HCT116 (cell line): ENCODE measurements around the gene NFXL1. TPM values are rescaled to one million over a fixed set of nuclear protein-coding genes. Genes with fewer than 3 reads are reported as not detected.

ENCODE experiments used
- ATAC-seq: fragments of 200-7000 bp; cut with Tn5 transposase; 2 replicates; pipeline ENCODE4 v1.9.1; 2020; ENCODE audit warnings: mild to moderate bottlenecking, moderate library complexity
- BruUV-seq: library from RNA; stranded (reverse); fragments of 400-500 nt; replicated peaks from 2 replicates; lab custom pipeline; 2021; lab: Mats Ljungman, UMichigan
- CTCF ChIA-PET: fragments of 300-600 bp; sonication (Branson Sonifier 250); formaldehyde crosslinking; loops from one replicate; lab custom pipeline; 2021; ENCODE audit warnings: antibody characterized with exemption; lab: Charles Lee
- POLR2A ChIA-PET: fragments of 300-600, 350-600 bp; sonication (Branson Sonifier 250); formaldehyde crosslinking; loops from one replicate; lab custom pipeline; 2021; ENCODE audit warnings: antibody characterized with exemption; lab: Charles Lee
- RAD21 ChIA-PET, 2 experiments: fragments of 300-600 bp; sonication (Branson Sonifier 250); formaldehyde crosslinking; loops; one replicate each; lab custom pipeline; 2023; ENCODE audit warnings: low total read pairs in 2 of 2; ENCODE audit not compliant: uncharacterized antibody in 2 of 2, unreplicated experiment in 2 of 2, low non-redundant PET in 1 of 2; lab: Charles Lee
- DNase-seq: peaks from one replicate; pipeline ENCODE4 v3.0.0-alpha.2; 2010; ENCODE audit warnings: low read depth, low spot score
- H2AFZ ChIP-seq: fragments of 200-600 bp; shearing (Covaris generic), sonication (generic); 2 replicates; pipeline ENCODE4 v1.6.1; 2017; ENCODE audit warnings: low read depth, mixed run types, mixed read lengths, antibody characterized with exemption, low read length; ENCODE audit not compliant: poor library complexity, severe bottlenecking
- H3K27ac ChIP-seq: 2 replicates; pipeline ENCODE4 v1.5.1; 2012; ENCODE audit warnings: low read depth, low read length
- H3K27me3 ChIP-seq: fragments of 200-600 bp; sonication (generic); 2 replicates; pipeline ENCODE4 v1.6.1; 2016; ENCODE audit warnings: mixed run types, low read length, mixed read lengths; ENCODE audit not compliant: insufficient read depth
- H3K36me3 ChIP-seq, 2 experiments: fragments of 200-500 bp in 1 of 2; fragments of 200-600 bp in 1 of 2; sonication (Bioruptor generic) in 1 of 2; sonication (generic) in 1 of 2; 2 replicates each; pipeline versions ENCODE4 v1.5.1 to v1.6.1; 2014 to 2016; ENCODE audit warnings: low read length in 2 of 2, inconsistent platforms in 1 of 2, mixed read lengths in 1 of 2, mixed run types in 1 of 2; ENCODE audit not compliant: insufficient read depth in 2 of 2, control insufficient read depth in 1 of 2
- H3K4me1 ChIP-seq, 2 experiments: fragments of 200-600 bp in 1 of 2; sonication (generic) in 1 of 2; 2 replicates each; pipeline versions ENCODE4 v1.5.1 to v1.6.1; 2012 to 2017; ENCODE audit warnings: low read length in 2 of 2, inconsistent platforms in 1 of 2, mild to moderate bottlenecking in 1 of 2, mixed read lengths in 1 of 2, mixed run types in 1 of 2, moderate library complexity in 1 of 2; ENCODE audit not compliant: insufficient read depth in 2 of 2, control insufficient read depth in 1 of 2
- H3K4me2 ChIP-seq: fragments of 200-600 bp; sonication (generic); 2 replicates; pipeline ENCODE4 v1.6.1; 2017; ENCODE audit warnings: mixed run types, low read length, mixed read lengths
- H3K4me3 ChIP-seq, 2 experiments: fragments of 200-600 bp in 1 of 2; sonication (generic) in 1 of 2; replicated peaks in 1 of 2; 2 replicates each; pipeline ENCODE4 v1.5.1; 2011 to 2016; ENCODE audit warnings: low read length in 2 of 2, control low read depth in 1 of 2, low read depth in 1 of 2, mild to moderate bottlenecking in 1 of 2, mixed read lengths in 1 of 2, mixed run types in 1 of 2
- H3K79me2 ChIP-seq: fragments of 200-600 bp; sonication (generic); 2 replicates; pipeline ENCODE4 v1.6.1; 2017; ENCODE audit warnings: mild to moderate bottlenecking, mixed run types, low read length, moderate library complexity, mixed read lengths; ENCODE audit not compliant: insufficient read depth
- H3K9ac ChIP-seq: fragments of 200-600 bp; sonication (generic); 2 replicates; pipeline ENCODE4 v1.6.1; 2016; ENCODE audit warnings: low read length, mixed read lengths
- H3K9me2 ChIP-seq: fragments of 200-600 bp; sonication (generic), shearing (Covaris generic); 2 replicates; pipeline ENCODE4 v1.6.1; 2017; ENCODE audit warnings: mixed run types, mild to moderate bottlenecking, moderate library complexity; ENCODE audit not compliant: insufficient read depth
- H3K9me3 ChIP-seq, 2 experiments: fragments of 200-500 bp in 1 of 2; fragments of 200-600 bp in 1 of 2; sonication (Bioruptor generic) in 1 of 2; sonication (generic) in 1 of 2; 2 replicates each; pipeline ENCODE4 v1.6.1; 2014 to 2017; ENCODE audit warnings: low read length in 2 of 2, mixed read lengths in 2 of 2, inconsistent platforms in 1 of 2, low read depth in 1 of 2, mild to moderate bottlenecking in 1 of 2, mixed run types in 1 of 2, moderate library complexity in 1 of 2; ENCODE audit not compliant: control insufficient read depth in 1 of 2, insufficient read depth in 1 of 2
- H4K20me1 ChIP-seq: fragments of 200-600 bp; sonication (generic), shearing (Covaris generic); 2 replicates; pipeline ENCODE4 v1.6.1; 2017; ENCODE audit warnings: mixed run types, mild to moderate bottlenecking, moderate library complexity; ENCODE audit not compliant: insufficient read depth
- CBX3 ChIP-seq: IDR thresholded peaks from 2 replicates; pipeline ENCODE4 v1.6.1; 2012; ENCODE audit warnings: low read depth
- CTCF ChIP-seq, 3 experiments: fragments of 200-600 bp in 1 of 3; sonication (generic) in 1 of 3; IDR thresholded peaks in 2 of 3; conservative IDR thresholded peaks in 1 of 3; 2 replicates each; pipeline ENCODE4 v1.5.1; 2012 to 2017; ENCODE audit warnings: low read depth in 2 of 3, low read length in 2 of 3, antibody characterized with exemption in 1 of 3, borderline replicate concordance in 1 of 3, control low read depth in 1 of 3, mild to moderate bottlenecking in 1 of 3, mixed read lengths in 1 of 3, mixed run types in 1 of 3, moderate library complexity in 1 of 3; ENCODE audit not compliant: insufficient read depth in 1 of 3
- POLR2A ChIP-seq: IDR thresholded peaks from 2 replicates; pipeline ENCODE4 v1.7.0; 2011; ENCODE audit warnings: borderline replicate concordance; ENCODE audit not compliant: insufficient read depth, insufficient read length; ENCODE audit errors: extremely low read depth
- SRF ChIP-seq: IDR thresholded peaks from 2 replicates; pipeline ENCODE4 v1.6.1; 2012; ENCODE audit warnings: low read depth
- ZBTB33 ChIP-seq: IDR thresholded peaks from 2 replicates; pipeline ENCODE4 v1.6.1; 2011; ENCODE audit warnings: mild to moderate bottlenecking, low read length, moderate library complexity; ENCODE audit not compliant: insufficient replicate concordance; ENCODE audit errors: extremely low read depth
- ZNF274 ChIP-seq: fragments of 200-500 bp; sonication (Bioruptor generic); IDR thresholded peaks from 2 replicates; pipeline ENCODE4 v1.6.1; 2014; ENCODE audit warnings: mild to moderate bottlenecking, low read depth, low read length, inconsistent platforms
- intact Hi-C: fragments of 100-400 bp; cut with micrococcal nuclease; formaldehyde crosslinking; loops from 2 replicates; pipeline ENCODE4 v1.10.0; 2022
- total RNA-seq: library from RNA; stranded (reverse); gene quantifications from one replicate; pipeline ENCODE4 v1.2.1, GENCODE V29; 2021; ENCODE audit not compliant: unreplicated experiment

NFXL1 gene
- total RNA-seq, 1 experiment from 2014 or later: 26.8 TPM

- Histone ChIP-seq H3K9ac (no peak overlapping the region), H3K27ac (no peak overlapping the region), H2AFZ (no peak overlapping the region), H3K36me3 (peaks cover 25 to 35% of the 10 kb centered on the region in 2 experiments), H3K4me2 (no peak overlapping the region), H3K79me2 (peaks cover 80% of the 10 kb centered on the region), H3K9me3 (no peaks in the 10 kb centered on the region), H3K4me1 (no peaks in the 10 kb centered on the region), H3K4me3 (no peak overlapping the region), H3K9me2 (no peaks in the 10 kb centered on the region), H4K20me1 (peaks cover 6% of the 10 kb centered on the region; the same call in 1 of the 2 replicates), H3K27me3 (no peaks in the 10 kb centered on the region)
- intact Hi-C loops: no loop called here
- no TSS peak for BruUV-seq
- ChIA-PET POLR2A (no interaction called here), CTCF (no interaction called here), RAD21 (no interaction called here)
- ATAC-seq: no peak
- TF ChIP-seq CBX3 (no peak), ZNF274 (no peak), CTCF (IDR thresholded peaks at IDR 0.05 in 2 of 3, conservative IDR thresholded peaks at IDR 0.05 in 1 of 3; ENCODE audit: borderline replicate concordance in 1 of 3, insufficient read depth in 1 of 3, low read depth in 2 of 3, low read length in 2 of 3) (no peak), ZBTB33 (no peak), POLR2A (no peak), SRF (no peak)
- no peak for DNase-seq
Observed at GRCh38 chr4:47907089-47907646, 7.2 kb downstream of the NFXL1 start.
